Panc1 (cell line): Measurements from ENCODE around the gene ITGA3. TPM values are rescaled to one million over a fixed set of nuclear protein-coding genes. Genes with fewer than 3 reads are reported as not detected.

Experiments
- ATAC-seq: fragments of 200-7000 bp; cut with Tn5 transposase; 2 replicates; pipeline ENCODE4 v1.9.1; 2020; ENCODE audit warnings: mild to moderate bottlenecking, moderate library complexity
- BruUV-seq: library from RNA; stranded (reverse); fragments of 400-500 nt; replicated peaks from 2 replicates; lab custom pipeline; 2021; lab: Mats Ljungman, UMichigan
- CTCF ChIA-PET: fragments of 300-600 bp; sonication (Branson Sonifier 250); formaldehyde crosslinking; loops from one replicate; lab custom pipeline; 2022; ENCODE audit warnings: antibody characterized with exemption; lab: Charles Lee
- POLR2A ChIA-PET: fragments of 300-600 bp; sonication (Branson Sonifier 250); formaldehyde crosslinking; loops from one replicate; lab custom pipeline; 2022; ENCODE audit warnings: antibody characterized with exemption; lab: Charles Lee
- DNase-seq: peaks from one replicate; pipeline ENCODE4 v3.0.0-alpha.2; 2010; ENCODE audit warnings: low read depth, low spot score
- H3K27ac ChIP-seq: 2 replicates; pipeline ENCODE4 v1.5.1; 2011; ENCODE audit warnings: mild to moderate bottlenecking, low read length, inconsistent platforms
- H3K27me3 ChIP-seq: fragments of 200-500 bp; sonication (Bioruptor generic); 2 replicates; pipeline ENCODE4 v1.6.0; 2014; ENCODE audit warnings: low read length, inconsistent platforms; ENCODE audit not compliant: control insufficient read depth, insufficient read depth
- H3K36me3 ChIP-seq: fragments of 200-500 bp; sonication (Bioruptor generic); 2 replicates; pipeline ENCODE4 v1.5.1; 2014; ENCODE audit warnings: inconsistent platforms, mild to moderate bottlenecking, low read length, moderate library complexity; ENCODE audit not compliant: control insufficient read depth, insufficient read depth
- H3K4me1 ChIP-seq: 2 replicates; pipeline ENCODE4 v1.5.1; 2011; ENCODE audit warnings: inconsistent platforms, mild to moderate bottlenecking, low read length, moderate library complexity; ENCODE audit not compliant: control insufficient read depth, insufficient read depth
- H3K4me3 ChIP-seq, 2 experiments: 2 replicates each; pipeline ENCODE4 v1.5.1; 2011 to 2012; ENCODE audit warnings: low read depth in 2 of 2, low read length in 2 of 2, mild to moderate bottlenecking in 2 of 2, inconsistent platforms in 1 of 2, moderate library complexity in 1 of 2
- H3K9me3 ChIP-seq: fragments of 200-500 bp; sonication (Bioruptor generic); 2 replicates; pipeline ENCODE4 v1.5.1; 2014; ENCODE audit warnings: low read depth, mild to moderate bottlenecking, inconsistent platforms, low read length, moderate library complexity; ENCODE audit not compliant: control insufficient read depth, insufficient read depth
- POLR2AphosphoS5 ChIP-seq: IDR thresholded peaks from 2 replicates; pipeline ENCODE4 v1.6.1; 2012; ENCODE audit warnings: mild to moderate bottlenecking, low read depth, low read length, moderate library complexity
- SIN3A ChIP-seq: IDR thresholded peaks from 2 replicates; pipeline ENCODE4 v1.6.1; 2012; ENCODE audit warnings: low read depth, mild to moderate bottlenecking, low read length, moderate library complexity, borderline replicate concordance; ENCODE audit not compliant: insufficient read depth
- TCF7L2 ChIP-seq: IDR thresholded peaks from 2 replicates; pipeline ENCODE4 v1.6.1; 2011; ENCODE audit warnings: mild to moderate bottlenecking, low read depth, low read length, inconsistent platforms
- in situ Hi-C: cut with HindIII; loops from 2 replicates; pipeline ENCODE4 v1.10.0; 2016; ENCODE audit warnings: low sequenced_read_pairs, low pct_unique_long_range_greater_than_20kb
- intact Hi-C: fragments of 100-400 bp; cut with micrococcal nuclease; formaldehyde crosslinking; loops from one replicate; pipeline ENCODE4 v1.10.0; 2022; ENCODE audit not compliant: unreplicated experiment
- total RNA-seq: library from RNA; stranded (reverse); gene quantifications from one replicate; pipeline ENCODE4 v1.2.1, GENCODE V29; 2021; ENCODE audit not compliant: unreplicated experiment
- TF ChIP-seq, protein P1 (sequence below), 2 experiments: IDR thresholded peaks; 2 replicates each; pipeline ENCODE4 v1.6.1; 2011 to 2012; ENCODE audit warnings: low read depth in 2 of 2, control low read depth in 1 of 2, low read length in 1 of 2, mild to moderate bottlenecking in 1 of 2, moderate library complexity in 1 of 2; ENCODE audit not compliant: insufficient read depth in 1 of 2

ITGA3 gene
- total RNA-seq, 1 experiment from 2014 or later = 439 TPM

DNA sequence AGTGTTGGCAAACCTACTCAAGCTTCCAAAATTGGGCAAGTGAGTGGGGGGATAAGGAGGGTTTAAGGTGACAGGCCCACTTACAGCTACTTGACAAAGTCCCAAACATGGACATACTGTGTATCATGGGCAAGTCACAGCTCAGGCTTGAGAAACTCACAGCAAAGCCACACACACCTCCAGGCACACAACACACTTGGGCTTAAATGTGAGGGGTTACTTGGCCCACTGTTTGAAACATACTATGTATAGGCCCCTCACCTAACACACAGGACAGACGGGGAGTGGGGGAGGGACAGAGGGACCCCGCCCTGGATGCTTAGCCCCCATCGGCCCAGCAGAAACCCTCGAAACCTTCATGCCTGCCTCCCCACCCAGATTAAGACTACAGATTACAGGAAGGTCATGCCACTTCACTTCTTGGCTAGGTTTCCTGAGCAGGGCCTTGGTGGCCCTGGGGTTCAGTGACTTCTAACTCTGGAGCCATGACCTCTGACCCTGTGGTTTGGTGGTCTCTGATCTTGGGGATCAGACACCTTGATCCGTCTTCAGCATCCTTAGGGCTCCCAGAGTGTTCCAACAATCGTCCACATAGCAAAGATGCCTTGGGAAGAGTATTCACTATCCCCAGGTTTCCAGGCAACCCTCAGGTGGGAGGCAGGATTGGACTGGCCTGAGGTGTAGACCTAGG lies 76.3 kb downstream of the ITGA3 start:
- Histone ChIP-seq H3K36me3 (no peaks in the 10 kb centered on the region; the same call in 1 of the 2 replicates), H3K4me1 (peaks cover 26% of the 10 kb centered on the region), H3K27me3 (no peaks in the 10 kb centered on the region), H3K4me3 (no peak overlapping the region), H3K27ac (no peak overlapping the region), H3K9me3 (no peaks in the 10 kb centered on the region)
- no TSS peak for BruUV-seq
- DNase-seq (no peak), ATAC-seq (no peak)
- CTCF ChIA-PET = interaction anchor here (1.1 kb wide), 1 partner anchor 38 kb away, joined by 4 read pairs; no protein-coding TSS in a partner anchor
- POLR2A ChIA-PET = interaction anchor here (0.6 to 1.1 kb wide), 4 partner anchors 9 to 224 kb away, joined by 3 read pairs; no protein-coding TSS in a partner anchor
- intact Hi-C loops (no loop called here), in situ Hi-C loops (no loop called here)
- peak; percentile 24; the same call in 1 of the 2 replicates for TF ChIP-seq POLR2AphosphoS5
- TF ChIP-seq, protein P1, sequence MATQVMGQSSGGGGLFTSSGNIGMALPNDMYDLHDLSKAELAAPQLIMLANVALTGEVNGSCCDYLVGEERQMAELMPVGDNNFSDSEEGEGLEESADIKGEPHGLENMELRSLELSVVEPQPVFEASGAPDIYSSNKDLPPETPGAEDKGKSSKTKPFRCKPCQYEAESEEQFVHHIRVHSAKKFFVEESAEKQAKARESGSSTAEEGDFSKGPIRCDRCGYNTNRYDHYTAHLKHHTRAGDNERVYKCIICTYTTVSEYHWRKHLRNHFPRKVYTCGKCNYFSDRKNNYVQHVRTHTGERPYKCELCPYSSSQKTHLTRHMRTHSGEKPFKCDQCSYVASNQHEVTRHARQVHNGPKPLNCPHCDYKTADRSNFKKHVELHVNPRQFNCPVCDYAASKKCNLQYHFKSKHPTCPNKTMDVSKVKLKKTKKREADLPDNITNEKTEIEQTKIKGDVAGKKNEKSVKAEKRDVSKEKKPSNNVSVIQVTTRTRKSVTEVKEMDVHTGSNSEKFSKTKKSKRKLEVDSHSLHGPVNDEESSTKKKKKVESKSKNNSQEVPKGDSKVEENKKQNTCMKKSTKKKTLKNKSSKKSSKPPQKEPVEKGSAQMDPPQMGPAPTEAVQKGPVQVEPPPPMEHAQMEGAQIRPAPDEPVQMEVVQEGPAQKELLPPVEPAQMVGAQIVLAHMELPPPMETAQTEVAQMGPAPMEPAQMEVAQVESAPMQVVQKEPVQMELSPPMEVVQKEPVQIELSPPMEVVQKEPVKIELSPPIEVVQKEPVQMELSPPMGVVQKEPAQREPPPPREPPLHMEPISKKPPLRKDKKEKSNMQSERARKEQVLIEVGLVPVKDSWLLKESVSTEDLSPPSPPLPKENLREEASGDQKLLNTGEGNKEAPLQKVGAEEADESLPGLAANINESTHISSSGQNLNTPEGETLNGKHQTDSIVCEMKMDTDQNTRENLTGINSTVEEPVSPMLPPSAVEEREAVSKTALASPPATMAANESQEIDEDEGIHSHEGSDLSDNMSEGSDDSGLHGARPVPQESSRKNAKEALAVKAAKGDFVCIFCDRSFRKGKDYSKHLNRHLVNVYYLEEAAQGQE (IDR thresholded peaks at IDR 0.05; ENCODE audit: insufficient read depth in 1 of 2, low read depth in 2 of 2, low read length in 1 of 2) = no peak

GRCh38 chr17:50133028-50133768 lies 77.3 kb downstream of the ITGA3 start:
- H3K4me1 ChIP-seq = peaks cover 26% of the 10 kb centered on the region
- peaks cover 1% of the 10 kb centered on the region; the same call in 1 of the 2 replicates for H3K36me3 ChIP-seq
- intact Hi-C loops (no loop called here), in situ Hi-C loops (no loop called here)
- DNase-seq = no peak
- peak; percentile 56 for ATAC-seq
- CTCF ChIA-PET = interaction anchor here (0.6 to 1.1 kb wide), 2 partner anchors 22 to 39 kb away, joined by 4 to 5 read pairs; no protein-coding TSS in a partner anchor
- POLR2A ChIA-PET = interaction anchor here (0.5 to 1.1 kb wide), 5 partner anchors 8 to 69 kb away, joined by 3 to 7 read pairs (median 3); no protein-coding TSS in a partner anchor
- H3K4me3 ChIP-seq = no peak overlapping the region
- no peaks in the 10 kb centered on the region for H3K27me3 ChIP-seq
- TF ChIP-seq TCF7L2 (peak; percentile 63), SIN3A (no peak), POLR2AphosphoS5 (peak; percentile 33)
- H3K9me3 ChIP-seq = no peaks in the 10 kb centered on the region
- H3K27ac ChIP-seq = peak overlapping the region; percentile 3; the same call in 1 of the 2 replicates
- no TSS peak for BruUV-seq

GRCh38 chr17:50133769-50134099 lies 77.8 kb downstream of the ITGA3 start:
- POLR2A ChIA-PET = no interaction called here
- intact Hi-C loops = no loop called here
- in situ Hi-C loops = no loop called here
- ATAC-seq (no peak), DNase-seq (no peak)
- CTCF ChIA-PET = no interaction called here
- Histone ChIP-seq H3K36me3 (peaks cover 5% of the 10 kb centered on the region), H3K4me1 (peaks cover 24% of the 10 kb centered on the region), H3K27ac (no peak overlapping the region; the same call in 1 of the 2 replicates), H3K4me3 (no peak overlapping the region), H3K9me3 (no peaks in the 10 kb centered on the region), H3K27me3 (no peaks in the 10 kb centered on the region)
- BruUV-seq = no TSS peak
- TF ChIP-seq, protein P1 (IDR thresholded peaks at IDR 0.05; ENCODE audit: insufficient read depth in 1 of 2, low read depth in 2 of 2, low read length in 1 of 2) = no peak
- TF ChIP-seq TCF7L2 (no peak), SIN3A (0 out of 2 replicates have a peak, but pooled peaks have one; percentile 45)
